IPS DF 6.9 (cell line): ENCODE data around the gene ZFP36.
"Not testable (repeated sequence)": the region's sequence is repeated elsewhere in the genome, so short reads cannot be mapped to it uniquely, and the experiment has no call there.

ENCODE experiments used
- DNase-seq: peaks from one replicate; pipeline ENCODE4 v3.0.0-alpha.2; 2013; ENCODE audit warnings: low read depth, low spot score
- H3K27ac ChIP-seq: one replicate; pipeline ENCODE4 v1.5.1; 2013; ENCODE audit warnings: low read length, control low read depth
- H3K27me3 ChIP-seq: 2 replicates; pipeline ENCODE4 v1.6.1; 2013; ENCODE audit warnings: mild to moderate bottlenecking, low read length; ENCODE audit not compliant: control insufficient read depth, insufficient read depth
- H3K36me3 ChIP-seq: 2 replicates; pipeline ENCODE4 v1.6.1; 2013; ENCODE audit warnings: low read length; ENCODE audit not compliant: control insufficient read depth, insufficient read depth
- H3K4me1 ChIP-seq: 2 replicates; pipeline ENCODE4 v1.6.1; 2013; ENCODE audit warnings: low read length; ENCODE audit not compliant: control insufficient read depth, insufficient read depth
- H3K4me3 ChIP-seq: 2 replicates; pipeline ENCODE4 v1.5.1; 2013; ENCODE audit warnings: mild to moderate bottlenecking, low read length
- H3K9me3 ChIP-seq: 2 replicates; pipeline ENCODE4 v1.6.1; 2013; ENCODE audit warnings: low read length, inconsistent platforms; ENCODE audit not compliant: control insufficient read depth, insufficient read depth
- WGBS: extraction: QIAGEN DNeasy Blood & Tissue Kit; methylation state at CpG from one replicate; pipeline ENCODE4 v1.1.7; 2013; ENCODE audit warnings: mixed read lengths, missing lambda C conversion rate; ENCODE audit not compliant: insufficient read length, insufficient coverage; 5-methylcytosine and 5-hydroxymethylcytosine counted together

Gene ZFP36

DNA sequence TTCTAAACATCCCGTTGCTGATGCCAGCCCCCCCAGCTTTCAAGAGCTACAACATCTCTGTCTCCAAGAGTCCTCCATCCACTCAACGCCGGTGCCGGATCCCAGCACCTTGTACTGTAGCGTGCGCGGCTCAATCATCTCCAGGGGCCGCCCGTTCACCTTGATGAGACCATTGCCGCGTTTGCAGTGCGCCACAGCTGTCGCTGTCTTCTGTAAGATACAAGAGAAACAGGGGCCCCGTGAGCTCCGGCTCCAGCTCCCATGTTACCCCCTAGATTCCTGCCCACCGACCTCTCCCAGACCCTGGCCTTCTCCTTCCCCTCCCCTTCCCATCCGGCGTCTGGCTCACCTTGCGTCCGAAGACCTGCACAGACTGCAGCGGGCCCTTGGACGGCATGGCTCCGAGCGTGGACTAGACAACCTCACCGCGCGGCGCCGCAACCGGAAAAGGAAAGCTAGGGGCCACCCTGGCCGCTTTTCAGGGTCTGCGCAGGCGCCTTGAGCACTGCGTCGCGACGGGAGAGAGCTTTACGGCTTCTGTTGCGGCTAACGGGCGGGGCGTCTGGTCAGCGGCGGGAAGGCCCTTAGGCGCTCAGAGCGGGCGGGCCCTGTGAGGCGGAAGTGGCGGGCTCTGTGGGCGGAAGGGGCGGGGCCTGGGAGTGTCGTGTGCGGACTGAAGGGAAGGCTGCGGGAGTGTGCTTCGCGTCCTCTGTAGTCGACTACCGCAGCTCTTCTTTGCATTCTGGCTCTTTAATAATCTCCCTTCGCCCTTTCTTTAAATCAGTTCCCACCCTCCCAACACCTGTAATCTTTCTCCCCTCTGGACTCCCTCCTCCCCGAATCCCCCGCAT is 29.1 kb downstream of the ZFP36 start, which contains the start of gene RPS16:
RPS16 (minus strand) TSS at position 451 of the 851 bp plus-strand sequence; CDS start at position 397, 54 bp downstream.
- no peak for DNase-seq
- H3K4me1 ChIP-seq: peaks cover 3% of the 10 kb centered on the region; the same call in 1 of the 2 replicates
- no peak within 1 kb of the TSS for H3K27ac ChIP-seq
- H3K4me3 ChIP-seq: peak within 1 kb of the TSS; percentile 65
- H3K36me3 ChIP-seq: peaks cover 20% of the 10 kb centered on the region
- H3K27me3 ChIP-seq: no peaks in the 10 kb centered on the region
- H3K9me3 ChIP-seq: no peaks in the 10 kb centered on the region
- WGBS: no CpG with 5 or more reads among the region's 61 CpGs

DNA sequence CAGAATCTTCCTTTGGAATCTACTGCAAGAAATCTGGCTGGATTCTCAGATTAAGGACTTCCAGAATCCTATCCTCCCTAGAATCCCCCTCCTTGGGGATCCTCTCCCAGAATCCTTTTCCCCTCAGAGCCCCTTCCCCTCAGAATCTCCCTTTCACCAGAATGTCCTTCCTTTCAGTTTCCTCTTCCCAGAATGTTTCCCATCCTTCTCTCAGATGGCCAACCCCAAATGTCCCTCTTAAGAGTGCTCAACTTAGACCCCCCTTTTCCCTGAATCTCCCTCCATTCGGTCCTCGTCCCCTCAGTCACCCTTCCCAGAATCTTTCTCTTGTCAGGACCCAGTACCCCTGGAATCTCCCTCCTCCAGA is 29.7 kb downstream of the ZFP36 start:
- peaks cover 3% of the 10 kb centered on the region; the same call in 1 of the 2 replicates for H3K4me1 ChIP-seq
- DNase-seq: no peak
- peaks cover 20% of the 10 kb centered on the region for H3K36me3 ChIP-seq
- H3K4me3 ChIP-seq: peak overlapping the region; percentile 40; the same call in 1 of the 2 replicates
- H3K27ac ChIP-seq: no peak overlapping the region
- H3K27me3 ChIP-seq: no peaks in the 10 kb centered on the region
- WGBS: no CpG with 5 or more reads among the region's 2 CpGs
- H3K9me3 ChIP-seq: no peaks in the 10 kb centered on the region

DNA sequence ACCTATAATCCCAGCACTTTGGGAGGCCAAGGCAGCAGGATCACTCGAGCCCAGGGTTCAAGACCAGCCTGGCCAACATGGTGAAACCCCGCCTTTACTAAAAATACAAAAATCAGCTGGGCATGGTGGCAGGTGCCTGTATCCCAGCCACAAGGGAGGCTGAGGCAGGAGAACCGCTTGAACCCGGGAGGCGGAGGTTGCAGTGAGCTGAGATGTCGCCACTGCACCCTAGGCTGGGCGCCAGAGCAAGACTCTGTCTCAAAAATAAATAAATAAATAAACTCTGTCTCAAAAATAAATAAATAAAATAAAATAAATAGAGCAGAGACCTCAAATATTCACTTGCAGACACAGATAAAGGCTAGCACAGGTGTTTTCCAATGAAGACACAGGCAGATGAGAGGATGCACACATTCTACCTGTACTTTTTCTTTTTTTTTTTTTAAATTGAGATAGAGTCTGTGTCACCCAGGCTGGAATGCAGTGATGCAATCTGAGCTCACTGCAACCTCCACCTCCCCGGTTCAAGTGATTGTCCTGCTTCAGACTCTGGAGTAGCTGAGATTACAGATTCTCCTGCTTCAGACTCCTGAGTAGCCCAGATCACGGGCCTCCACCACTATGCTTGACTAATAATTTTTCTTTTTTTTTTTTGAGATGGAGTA is 31.8 kb downstream of the ZFP36 start:
- WGBS: no CpG with 5 or more reads among the region's 9 CpGs
- Histone ChIP-seq H3K36me3 (peaks cover 9% of the 10 kb centered on the region), H3K4me3 (no peak overlapping the region), H3K27ac (no peak overlapping the region), H3K9me3 (no peaks in the 10 kb centered on the region), H3K4me1 (peaks cover 3% of the 10 kb centered on the region; the same call in 1 of the 2 replicates), H3K27me3 (no peaks in the 10 kb centered on the region)
- no peak for DNase-seq

DNA sequence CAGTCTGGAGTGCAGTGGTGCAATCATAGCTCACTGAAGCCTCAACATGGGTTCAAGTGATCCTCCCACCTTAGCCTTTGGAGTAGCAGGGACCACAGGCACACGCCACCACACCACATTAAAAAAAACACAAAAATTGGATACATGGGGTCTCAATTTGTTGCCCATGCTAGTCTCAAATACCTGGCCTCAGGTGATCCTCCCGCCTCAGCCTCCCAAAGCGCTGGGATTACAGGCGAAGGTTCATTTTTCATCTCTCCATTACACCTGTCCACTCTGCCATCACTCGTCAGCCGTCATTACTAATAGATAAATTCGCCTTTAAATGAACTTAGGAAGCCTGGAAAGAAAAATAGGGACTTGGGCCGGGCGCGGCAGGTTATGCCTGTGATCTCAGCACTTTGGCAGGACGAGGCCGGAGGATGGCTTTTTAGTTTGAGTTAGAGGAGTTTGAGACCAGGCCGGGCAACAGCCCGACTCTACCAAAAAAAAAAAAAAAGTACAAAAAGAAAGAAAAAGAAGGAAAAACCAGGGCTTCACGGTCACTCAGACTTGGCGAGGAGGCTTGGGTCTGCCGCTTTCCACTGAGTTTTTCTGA is 38.0 kb downstream of the ZFP36 start:
- Histone ChIP-seq H3K36me3 (0 out of 2 replicates have a peak, but pooled peaks cover 7% of the 10 kb centered on the region), H3K4me1 (0 out of 2 replicates have a peak, but pooled peaks cover 1% of the 10 kb centered on the region), H3K27ac (no peak overlapping the region), H3K4me3 (peak overlapping the region; percentile 49), H3K9me3 (no peaks in the 10 kb centered on the region), H3K27me3 (no peaks in the 10 kb centered on the region)
- DNase-seq: no peak
- no CpG with 5 or more reads among the region's 17 CpGs for WGBS

DNA sequence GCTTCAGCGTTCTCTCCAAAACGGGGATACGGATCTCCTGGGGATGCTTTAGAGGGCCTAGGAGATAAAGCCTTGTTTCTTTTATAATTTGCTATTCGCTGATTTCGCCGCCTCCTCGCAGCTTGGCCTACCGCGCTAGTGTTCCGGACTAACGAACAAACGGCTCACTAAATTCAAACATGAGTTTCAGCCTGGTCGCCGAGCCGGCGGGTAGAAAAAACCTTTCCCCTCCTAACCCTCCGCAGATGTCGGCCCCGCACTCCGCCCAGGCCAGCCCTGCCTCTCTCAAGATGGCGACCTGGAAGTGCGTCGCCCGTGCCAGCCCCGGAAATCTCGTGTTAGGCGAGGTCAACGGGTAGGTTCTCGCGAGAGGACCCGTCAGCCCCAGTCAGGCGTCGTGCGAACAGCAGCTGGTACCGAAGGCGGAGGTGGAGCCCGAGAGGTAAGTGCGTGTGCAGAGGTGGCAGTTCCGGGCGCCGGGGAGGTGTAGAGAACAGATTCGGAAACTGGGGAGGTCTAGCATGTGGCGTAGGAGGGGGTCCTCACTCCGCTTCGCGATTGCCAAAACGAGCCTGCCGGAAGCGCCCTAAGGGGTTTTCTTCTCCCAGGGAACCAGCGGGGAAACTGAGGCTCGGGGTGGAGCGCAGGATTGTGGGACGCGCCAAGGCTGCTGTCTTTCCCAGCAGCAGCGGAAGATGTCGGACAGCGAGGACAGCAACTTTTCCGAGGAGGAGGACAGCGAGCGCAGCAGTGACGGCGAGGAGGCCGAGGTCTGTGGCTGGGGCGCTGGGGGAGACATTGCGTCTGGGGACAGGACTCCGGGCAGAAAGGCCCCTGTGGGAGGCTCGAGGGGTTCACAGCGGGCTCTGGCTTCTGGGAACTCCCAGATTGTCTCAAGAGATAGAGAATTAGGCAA is 38.8 kb downstream of the ZFP36 start, which contains the start of gene SUPT5H:
SUPT5H (plus strand) TSS at position 387 of the 916 bp plus-strand sequence; CDS start at position 696, 309 bp downstream.
- DNase-seq: peak; percentile 97
- Histone ChIP-seq H3K4me3 (peak within 1 kb of the TSS; percentile 49), H3K9me3 (no peaks in the 10 kb centered on the region), H3K36me3 (0 out of 2 replicates have a peak, but pooled peaks cover 7% of the 10 kb centered on the region), H3K4me1 (0 out of 2 replicates have a peak, but pooled peaks cover 1% of the 10 kb centered on the region), H3K27me3 (no peaks in the 10 kb centered on the region), H3K27ac (no peak within 1 kb of the TSS)
- no CpG with 5 or more reads among the region's 68 CpGs for WGBS

DNA sequence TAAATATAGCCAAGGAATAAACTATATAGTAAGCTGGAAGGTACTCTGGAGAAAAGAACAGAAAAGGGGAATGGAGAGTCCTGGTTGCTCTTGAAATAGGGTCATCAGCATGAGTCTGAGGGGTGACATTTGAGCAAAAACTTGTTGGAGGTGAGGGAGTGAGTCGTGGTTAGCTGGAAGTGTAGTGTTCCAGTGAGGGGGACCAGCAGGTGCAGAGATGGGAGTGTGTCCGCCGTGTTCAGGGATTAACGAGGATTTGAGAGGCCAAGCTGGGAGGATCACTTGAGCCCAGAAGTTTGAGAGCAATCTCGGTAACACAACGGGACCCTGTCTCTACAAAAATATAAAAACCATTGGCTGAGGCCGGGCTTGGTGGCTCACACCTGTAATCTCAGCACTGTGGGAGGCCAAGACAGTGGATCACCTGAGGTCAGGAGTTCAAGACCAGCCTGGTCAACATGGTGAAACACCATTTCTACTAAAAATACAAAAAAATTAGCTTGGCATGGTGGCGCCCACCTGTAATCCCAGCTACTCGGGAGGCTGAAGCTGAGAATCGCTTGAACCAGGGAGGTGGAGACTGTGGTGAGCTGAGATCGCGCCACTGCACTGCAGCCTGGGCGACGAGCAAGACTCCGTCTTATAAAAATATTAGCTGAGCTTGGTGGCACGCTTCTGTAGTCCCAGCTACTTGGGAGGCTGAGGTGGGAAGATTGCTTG is 39.9 kb downstream of the ZFP36 start:
- Histone ChIP-seq H3K9me3 (no peaks in the 10 kb centered on the region), H3K27me3 (no peaks in the 10 kb centered on the region), H3K36me3 (0 out of 2 replicates have a peak, but pooled peaks cover 7% of the 10 kb centered on the region), H3K4me1 (0 out of 2 replicates have a peak, but pooled peaks cover 1% of the 10 kb centered on the region), H3K27ac (no peak overlapping the region), H3K4me3 (no peak overlapping the region; the same call in 1 of the 2 replicates)
- WGBS: no CpG with 5 or more reads among the region's 16 CpGs
- DNase-seq: no peak

DNA sequence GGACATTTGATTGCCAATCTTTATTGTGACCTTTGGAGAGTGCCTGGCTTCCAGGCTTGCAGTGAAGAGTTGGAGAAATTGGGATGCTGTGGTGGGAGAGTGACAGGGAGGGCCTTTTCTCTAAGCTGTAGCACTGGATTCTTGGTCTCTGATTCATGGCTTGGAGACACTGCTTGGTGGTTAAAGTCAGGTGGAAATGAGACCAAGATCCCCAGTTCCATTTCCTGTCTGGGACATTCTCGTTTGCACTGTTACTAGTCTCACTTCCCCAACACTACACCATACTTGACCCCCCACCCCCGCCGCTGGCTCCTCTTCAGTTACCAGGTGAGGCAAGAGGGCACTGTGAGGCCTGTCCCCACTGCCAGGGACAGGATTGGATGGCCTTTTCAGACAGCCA is 41.6 kb downstream of the ZFP36 start:
- H3K4me1 ChIP-seq: 0 out of 2 replicates have a peak, but pooled peaks cover 1% of the 10 kb centered on the region
- H3K4me3 ChIP-seq: no peak overlapping the region
- no CpG with 5 or more reads among the region's 3 CpGs for WGBS
- H3K36me3 ChIP-seq: 0 out of 2 replicates have a peak, but pooled peaks cover 10% of the 10 kb centered on the region
- no peaks in the 10 kb centered on the region for H3K9me3 ChIP-seq
- DNase-seq: no peak
- H3K27me3 ChIP-seq: no peaks in the 10 kb centered on the region
- H3K27ac ChIP-seq: no peak overlapping the region

DNA sequence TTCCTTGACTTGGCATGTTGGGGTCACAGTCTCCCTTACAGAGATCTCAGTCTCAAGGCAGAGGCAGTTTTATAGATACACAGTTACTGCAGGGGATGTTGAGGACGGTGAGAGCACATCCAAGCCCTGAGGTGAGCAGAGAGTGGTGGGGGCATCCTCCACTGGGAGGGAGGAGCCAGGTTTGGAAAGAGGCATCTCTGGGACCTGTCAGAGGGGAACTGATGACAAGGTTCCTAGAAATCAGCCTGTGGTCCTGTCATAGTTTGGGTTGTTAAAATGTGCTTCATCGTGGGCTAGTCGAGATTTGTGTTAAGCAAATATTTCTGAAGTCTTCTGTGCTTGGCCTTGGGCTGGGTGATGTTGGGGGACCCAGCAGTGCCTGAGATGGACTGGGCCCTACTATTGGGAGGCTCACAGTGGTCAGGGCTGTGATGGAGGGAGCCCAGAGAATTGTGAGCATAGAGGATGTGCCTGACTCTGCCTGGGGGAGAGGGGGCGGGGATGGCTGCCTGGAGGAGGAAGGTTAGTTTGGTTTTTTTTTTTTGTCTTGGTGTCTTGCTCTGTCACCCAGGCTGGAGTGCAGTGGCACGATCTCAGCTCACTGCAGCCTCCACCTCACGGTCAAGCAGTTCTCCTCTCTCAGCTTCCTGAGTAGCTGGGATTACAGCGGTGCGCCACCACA is 42.6 kb downstream of the ZFP36 start:
- Histone ChIP-seq H3K27ac (no peak overlapping the region), H3K27me3 (no peaks in the 10 kb centered on the region), H3K9me3 (no peaks in the 10 kb centered on the region), H3K36me3 (0 out of 2 replicates have a peak, but pooled peaks cover 10% of the 10 kb centered on the region), H3K4me3 (no peak overlapping the region), H3K4me1 (0 out of 2 replicates have a peak, but pooled peaks cover 1% of the 10 kb centered on the region)
- no CpG with 5 or more reads among the region's 8 CpGs for WGBS
- DNase-seq: no peak

DNA sequence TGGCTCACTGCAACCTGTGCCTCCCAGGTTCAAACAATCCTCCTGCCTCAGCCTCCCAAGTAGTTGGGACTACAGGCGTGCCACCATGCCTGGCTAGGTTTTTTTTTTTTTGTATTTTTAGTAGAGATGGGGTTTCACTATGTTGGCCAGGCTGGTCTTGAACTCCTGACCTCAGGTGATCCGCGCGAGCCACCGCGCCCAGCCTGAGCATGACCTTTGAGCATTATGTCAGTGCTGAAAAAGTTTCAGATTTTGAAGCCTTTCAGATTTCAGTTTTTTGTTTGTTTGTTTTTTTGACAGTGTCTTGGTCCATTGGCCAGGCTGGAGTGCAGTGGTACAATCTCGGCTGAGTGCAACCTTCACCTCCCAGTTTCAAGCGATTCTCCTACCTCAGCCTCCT is 44.6 kb downstream of the ZFP36 start:
- H3K27ac ChIP-seq, H3K9me3 ChIP-seq, H3K4me3 ChIP-seq, H3K27me3 ChIP-seq, H3K4me1 ChIP-seq, DNase-seq: not testable (repeated sequence)
- WGBS: no CpG with 5 or more reads among the region's 8 CpGs
- 0 out of 2 replicates have a peak, but pooled peaks cover 10% of the 10 kb centered on the region for H3K36me3 ChIP-seq
